GM12878 (cell line): ENCODE measurements around the gene TMEM238L.

ENCODE experiments used
- ASH2L ChIP-seq: fragments of 300-600, 200-600 bp; sonication (generic); IDR thresholded peaks from 2 replicates; pipeline ENCODE4 v1.6.1; 2017; ENCODE audit warnings: low read depth, mild to moderate bottlenecking, borderline replicate concordance
- ELK1 ChIP-seq: IDR thresholded peaks from 2 replicates; pipeline ENCODE4 v1.6.1; 2012; ENCODE audit warnings: low read depth, low read length, improper control_type of control experiment
- EZH2 ChIP-seq: IDR thresholded peaks from 2 replicates; pipeline ENCODE4 v1.6.1; 2012; ENCODE audit warnings: low read depth, mild to moderate bottlenecking, control low read depth, inconsistent platforms, low read length, borderline replicate concordance; ENCODE audit not compliant: control insufficient read depth
- KAT2A ChIP-seq: conservative IDR thresholded peaks from 2 replicates; pipeline ENCODE4 v1.6.1; 2011; ENCODE audit warnings: low read depth, low read length; ENCODE audit not compliant: control insufficient read depth
- MXI1 ChIP-seq: fragments of 150-350 bp; IDR thresholded peaks from 2 replicates; pipeline ENCODE4 v1.6.1; 2011; ENCODE audit warnings: low read depth, mild to moderate bottlenecking, inconsistent platforms, low read length, improper control_type of control experiment
- NFYB ChIP-seq: IDR thresholded peaks from 2 replicates; pipeline ENCODE4 v1.6.1; 2011; ENCODE audit warnings: low read depth, mild to moderate bottlenecking, low read length, improper control_type of control experiment, moderate library complexity; ENCODE audit not compliant: insufficient read depth
- PML ChIP-seq: IDR thresholded peaks from 2 replicates; pipeline ENCODE4 v1.6.1; 2012; ENCODE audit warnings: low read length, inconsistent platforms
- POLR2A ChIP-seq: IDR thresholded peaks from 2 replicates; pipeline ENCODE4 v1.6.1; 2011; ENCODE audit warnings: low read depth, mild to moderate bottlenecking, low read length
- POLR2AphosphoS5 ChIP-seq: IDR thresholded peaks from 2 replicates; pipeline ENCODE4 v1.6.1; 2011; ENCODE audit warnings: mild to moderate bottlenecking, low read length, inconsistent platforms
- RAD51 ChIP-seq: fragments of 450-650 bp; IDR thresholded peaks from 2 replicates; pipeline ENCODE4 v1.6.1; 2016; ENCODE audit warnings: moderate library complexity, mild to moderate bottlenecking, inconsistent platforms
- REST ChIP-seq: IDR thresholded peaks from 2 replicates; pipeline ENCODE4 v1.6.1; 2012; ENCODE audit warnings: mild to moderate bottlenecking, low read depth, low read length
- SIN3A ChIP-seq: IDR thresholded peaks from 2 replicates; pipeline ENCODE4 v1.6.1; 2012; ENCODE audit warnings: low read depth, low read length, improper control_type of control experiment
- SMC3 ChIP-seq: IDR thresholded peaks from 2 replicates; pipeline ENCODE4 v1.6.1; 2011; ENCODE audit warnings: low read length, improper control_type of control experiment, borderline replicate concordance
- TF ChIP-seq, protein P1 (sequence below), 3 experiments: IDR thresholded peaks in 2 of 3; conservative IDR thresholded peaks in 1 of 3; 2 replicates each; pipeline ENCODE4 v1.5.1; 2011; ENCODE audit warnings: low read depth in 3 of 3, low read length in 3 of 3, mild to moderate bottlenecking in 3 of 3, control low read depth in 2 of 3, moderate library complexity in 2 of 3, inconsistent platforms in 1 of 3, mixed read lengths in 1 of 3; ENCODE audit not compliant: control insufficient read depth in 2 of 3, insufficient read depth in 1 of 3; ENCODE audit errors: extremely low read depth in 1 of 3

GRCh38 chr17:10836966-10837590, 33.2 kb upstream of the TMEM238L start:
- TF ChIP-seq PML = no peak
- no peak for TF ChIP-seq RAD51
- TF ChIP-seq NFYB = no peak
- no peak for TF ChIP-seq ELK1
- no peak for TF ChIP-seq POLR2A
- no peak for TF ChIP-seq MXI1
- TF ChIP-seq ASH2L = no peak
- TF ChIP-seq REST = no peak
- no peak for TF ChIP-seq EZH2
- TF ChIP-seq KAT2A = no peak
- TF ChIP-seq SMC3 = no peak
- TF ChIP-seq, protein P1, sequence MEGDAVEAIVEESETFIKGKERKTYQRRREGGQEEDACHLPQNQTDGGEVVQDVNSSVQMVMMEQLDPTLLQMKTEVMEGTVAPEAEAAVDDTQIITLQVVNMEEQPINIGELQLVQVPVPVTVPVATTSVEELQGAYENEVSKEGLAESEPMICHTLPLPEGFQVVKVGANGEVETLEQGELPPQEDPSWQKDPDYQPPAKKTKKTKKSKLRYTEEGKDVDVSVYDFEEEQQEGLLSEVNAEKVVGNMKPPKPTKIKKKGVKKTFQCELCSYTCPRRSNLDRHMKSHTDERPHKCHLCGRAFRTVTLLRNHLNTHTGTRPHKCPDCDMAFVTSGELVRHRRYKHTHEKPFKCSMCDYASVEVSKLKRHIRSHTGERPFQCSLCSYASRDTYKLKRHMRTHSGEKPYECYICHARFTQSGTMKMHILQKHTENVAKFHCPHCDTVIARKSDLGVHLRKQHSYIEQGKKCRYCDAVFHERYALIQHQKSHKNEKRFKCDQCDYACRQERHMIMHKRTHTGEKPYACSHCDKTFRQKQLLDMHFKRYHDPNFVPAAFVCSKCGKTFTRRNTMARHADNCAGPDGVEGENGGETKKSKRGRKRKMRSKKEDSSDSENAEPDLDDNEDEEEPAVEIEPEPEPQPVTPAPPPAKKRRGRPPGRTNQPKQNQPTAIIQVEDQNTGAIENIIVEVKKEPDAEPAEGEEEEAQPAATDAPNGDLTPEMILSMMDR (IDR thresholded peaks at IDR 0.05 in 2 of 3, conservative IDR thresholded peaks at IDR 0.05 in 1 of 3; ENCODE audit: control insufficient read depth in 2 of 3, extremely low read depth in 1 of 3, insufficient read depth in 1 of 3, low read depth in 3 of 3, low read length in 3 of 3) = no peak
- TF ChIP-seq SIN3A = no peak
- TF ChIP-seq POLR2AphosphoS5 = no peak
